ENCODE measurements around the gene FCGR3B.
A peak's percentile ranks its signal among the peaks of the same experiment; 100 is the strongest.
"Not testable (repeated sequence)": the region's sequence is repeated elsewhere in the genome, so short reads cannot be mapped to it uniquely, and the experiment has no call there.

The FCGR3B gene

GRCh38 chr1:161613142-161613514 is 17.8 kb downstream of the FCGR3B start:
- peaks cover 14% of the 10 kb centered on the region for H3K4me1 ChIP-seq (ENCODE audit: low read depth, poor library complexity, severe bottlenecking)
- H2AFZ ChIP-seq (ENCODE audit: low read depth) = peak overlapping the region; percentile 69
- H3K27me3 ChIP-seq (ENCODE audit: insufficient read depth, low read depth); H3K4me3 ChIP-seq (IDR thresholded peaks at IDR 0.05; ENCODE audit: insufficient read depth, low read depth, low read length); H3K36me3 ChIP-seq (ENCODE audit: insufficient read depth); H4K20me1 ChIP-seq (ENCODE audit: insufficient read depth); H3K79me2 ChIP-seq (ENCODE audit: insufficient read depth, low read depth): not testable (repeated sequence)
- peak overlapping the region; percentile 60 for H3K4me2 ChIP-seq
- H3K9ac ChIP-seq = peak overlapping the region; percentile 31; the same call in 1 of the 2 replicates
- peak overlapping the region; percentile 54 for H3K27ac ChIP-seq

- H4K20me1 ChIP-seq (ENCODE audit: insufficient read depth); H3K4me3 ChIP-seq (IDR thresholded peaks at IDR 0.05; ENCODE audit: insufficient read depth, low read depth, low read length); H3K36me3 ChIP-seq (ENCODE audit: insufficient read depth); H3K79me2 ChIP-seq (ENCODE audit: insufficient read depth, low read depth); H3K27me3 ChIP-seq (ENCODE audit: insufficient read depth, low read depth): not testable (repeated sequence)
- peak overlapping the region; percentile 60 for H3K4me2 ChIP-seq
- peak overlapping the region; percentile 54 for H3K27ac ChIP-seq
- H2AFZ ChIP-seq (ENCODE audit: low read depth) = peak overlapping the region; percentile 69
- H3K9ac ChIP-seq = peak overlapping the region; percentile 45; the same call in 1 of the 2 replicates
- H3K4me1 ChIP-seq (ENCODE audit: low read depth, poor library complexity, severe bottlenecking) = peaks cover 14% of the 10 kb centered on the region
Measured at GRCh38 chr1:161612322-161613141, 18.4 kb downstream of the FCGR3B start.

- Histone ChIP-seq H3K4me1 (ENCODE audit: low read depth, poor library complexity, severe bottlenecking) (peaks cover 14% of the 10 kb centered on the region), H2AFZ (ENCODE audit: low read depth) (peak overlapping the region; percentile 69), H3K4me2 (peak overlapping the region; percentile 60), H3K27ac (peak overlapping the region; percentile 54), H3K9ac (peak overlapping the region; percentile 45; the same call in 1 of the 2 replicates), H3K4me3 (IDR thresholded peaks at IDR 0.05; ENCODE audit: insufficient read depth, low read depth, low read length) (peak overlapping the region; percentile 10)
- H3K36me3 ChIP-seq (ENCODE audit: insufficient read depth); H3K79me2 ChIP-seq (ENCODE audit: insufficient read depth, low read depth); H4K20me1 ChIP-seq (ENCODE audit: insufficient read depth); H3K27me3 ChIP-seq (ENCODE audit: insufficient read depth, low read depth): not testable (repeated sequence)
Measured at GRCh38 chr1:161611866-161612321, 19.1 kb downstream of the FCGR3B start.

GRCh38 chr1:161610198-161610597 is 20.8 kb downstream of the FCGR3B start:
- peaks cover 14% of the 10 kb centered on the region for H3K4me1 ChIP-seq (ENCODE audit: low read depth, poor library complexity, severe bottlenecking)
- not testable (repeated sequence) for H3K4me3 ChIP-seq (IDR thresholded peaks at IDR 0.05; ENCODE audit: insufficient read depth, low read depth, low read length); H3K9ac ChIP-seq; H3K27ac ChIP-seq; H4K20me1 ChIP-seq (ENCODE audit: insufficient read depth); H3K27me3 ChIP-seq (ENCODE audit: insufficient read depth, low read depth); H3K79me2 ChIP-seq (ENCODE audit: insufficient read depth, low read depth); H3K36me3 ChIP-seq (ENCODE audit: insufficient read depth); H2AFZ ChIP-seq (ENCODE audit: low read depth); H3K4me2 ChIP-seq

GRCh38 chr1:161606541-161607336 is 24.2 kb downstream of the FCGR3B start:
- H3K9ac ChIP-seq; H3K27ac ChIP-seq; H3K36me3 ChIP-seq (ENCODE audit: insufficient read depth); H4K20me1 ChIP-seq (ENCODE audit: insufficient read depth); H3K79me2 ChIP-seq (ENCODE audit: insufficient read depth, low read depth); H3K4me2 ChIP-seq; H3K4me3 ChIP-seq (IDR thresholded peaks at IDR 0.05; ENCODE audit: insufficient read depth, low read depth, low read length); H3K27me3 ChIP-seq (ENCODE audit: insufficient read depth, low read depth); H2AFZ ChIP-seq (ENCODE audit: low read depth): not testable (repeated sequence)
- H3K4me1 ChIP-seq (ENCODE audit: low read depth, poor library complexity, severe bottlenecking) = peaks cover 11% of the 10 kb centered on the region

GRCh38 chr1:161605762-161606540 is 25.0 kb downstream of the FCGR3B start:
- not testable (repeated sequence) for H4K20me1 ChIP-seq (ENCODE audit: insufficient read depth); H3K27ac ChIP-seq; H3K4me3 ChIP-seq (IDR thresholded peaks at IDR 0.05; ENCODE audit: insufficient read depth, low read depth, low read length); H3K27me3 ChIP-seq (ENCODE audit: insufficient read depth, low read depth); H3K9ac ChIP-seq; H3K4me2 ChIP-seq; H2AFZ ChIP-seq (ENCODE audit: low read depth); H3K79me2 ChIP-seq (ENCODE audit: insufficient read depth, low read depth); H3K36me3 ChIP-seq (ENCODE audit: insufficient read depth); H3K4me1 ChIP-seq (ENCODE audit: low read depth, poor library complexity, severe bottlenecking)

- not testable (repeated sequence) for H2AFZ ChIP-seq (ENCODE audit: low read depth); H4K20me1 ChIP-seq (ENCODE audit: insufficient read depth); H3K4me1 ChIP-seq (ENCODE audit: low read depth, poor library complexity, severe bottlenecking); H3K27ac ChIP-seq; H3K4me2 ChIP-seq; H3K36me3 ChIP-seq (ENCODE audit: insufficient read depth); H3K27me3 ChIP-seq (ENCODE audit: insufficient read depth, low read depth); H3K4me3 ChIP-seq (IDR thresholded peaks at IDR 0.05; ENCODE audit: insufficient read depth, low read depth, low read length); H3K79me2 ChIP-seq (ENCODE audit: insufficient read depth, low read depth); H3K9ac ChIP-seq
Measured at GRCh38 chr1:161605024-161605423, 26.0 kb downstream of the FCGR3B start.

- not testable (repeated sequence) for H3K79me2 ChIP-seq (ENCODE audit: insufficient read depth, low read depth); H3K4me1 ChIP-seq (ENCODE audit: low read depth, poor library complexity, severe bottlenecking); H3K27ac ChIP-seq; H2AFZ ChIP-seq (ENCODE audit: low read depth); H3K4me3 ChIP-seq (IDR thresholded peaks at IDR 0.05; ENCODE audit: insufficient read depth, low read depth, low read length); H4K20me1 ChIP-seq (ENCODE audit: insufficient read depth); H3K27me3 ChIP-seq (ENCODE audit: insufficient read depth, low read depth); H3K9ac ChIP-seq; H3K4me2 ChIP-seq; H3K36me3 ChIP-seq (ENCODE audit: insufficient read depth)
Measured at GRCh38 chr1:161597077-161597476, 33.9 kb downstream of the FCGR3B start.

GRCh38 chr1:161595583-161595982 is 35.4 kb downstream of the FCGR3B start:
- H3K9ac ChIP-seq; H3K27ac ChIP-seq; H3K27me3 ChIP-seq (ENCODE audit: insufficient read depth, low read depth); H3K4me1 ChIP-seq (ENCODE audit: low read depth, poor library complexity, severe bottlenecking); H2AFZ ChIP-seq (ENCODE audit: low read depth); H4K20me1 ChIP-seq (ENCODE audit: insufficient read depth); H3K79me2 ChIP-seq (ENCODE audit: insufficient read depth, low read depth); H3K4me2 ChIP-seq; H3K36me3 ChIP-seq (ENCODE audit: insufficient read depth); H3K4me3 ChIP-seq (IDR thresholded peaks at IDR 0.05; ENCODE audit: insufficient read depth, low read depth, low read length): not testable (repeated sequence)
